ENCODE data around the gene ANAPC5. TPM values are rescaled to one million over a fixed set of nuclear protein-coding genes. Genes with fewer than 3 reads are reported as not detected.

Gene ANAPC5
- total RNA-seq, 1 experiment from 2014 or later: 169 TPM

- no peak for DNase-seq (ENCODE audit: low read depth)
These were observed 92.1 kb downstream of the ANAPC5 start for GRCh38 chr12:121260091-121260490.

GRCh38 chr12:121259074-121259473 lies 93.1 kb downstream of the ANAPC5 start:
- no peak for DNase-seq (ENCODE audit: low read depth)

Other genes with a start within 250 kb of the ANAPC5 start
- gene P2RX7, start 219.5 kb downstream of the ANAPC5 start, total RNA-seq (2014; rRNA removed; shearing (Covaris generic)): 2.8 and 6.1 TPM in 2 replicates
- gene P2RX4, start 142.3 kb downstream of the ANAPC5 start, total RNA-seq (2014; rRNA removed; shearing (Covaris generic)): 29.6 and 34.2 TPM in 2 replicates
- 6.1 and 7.3 TPM in 2 replicates for gene CAMKK2, start 55.7 kb downstream of the ANAPC5 start, total RNA-seq (2014; rRNA removed; shearing (Covaris generic))
- gene RNF34, start 47.7 kb upstream of the ANAPC5 start, total RNA-seq (2014; rRNA removed; shearing (Covaris generic)): 57.1 and 64.0 TPM in 2 replicates
- 17.0 and 30.1 TPM in 2 replicates for gene KDM2B, start 228.6 kb upstream of the ANAPC5 start, total RNA-seq (2014; rRNA removed; shearing (Covaris generic))

Measured in M059J (cell line).